WTC11 (cell line): Measurements from ENCODE around the gene GCM1.

Source experiments
- ATF1 ChIP-seq: sonication (generic); formaldehyde crosslinking; IDR thresholded peaks from 2 replicates; pipeline ENCODE4 v1.8.1; 2023; ENCODE audit warnings: mild to moderate bottlenecking, moderate library complexity, missing genetic modification reagents
- ATF2 ChIP-seq: sonication (generic); formaldehyde crosslinking; IDR thresholded peaks from 2 replicates; pipeline ENCODE4 v1.8.1; 2022; ENCODE audit warnings: low read depth, missing genetic modification reagents, borderline replicate concordance
- CBFB ChIP-seq: sonication (generic); formaldehyde crosslinking; IDR thresholded peaks from 2 replicates; pipeline ENCODE4 v1.8.1; 2022; ENCODE audit warnings: mild to moderate bottlenecking, low read depth, missing genetic modification reagents
- CREB1 ChIP-seq: sonication (generic); formaldehyde crosslinking; IDR thresholded peaks from 2 replicates; pipeline ENCODE4 v1.8.0; 2023; ENCODE audit warnings: mild to moderate bottlenecking, missing genetic modification reagents
- CTCF ChIP-seq: fragments of 200-600 bp; IDR thresholded peaks from 2 replicates; pipeline ENCODE4 v1.8.0; 2022; ENCODE audit warnings: antibody characterized with exemption
- GRHL2 ChIP-seq: fragments of 250-450 bp; sonication (Bioruptor Pico); IDR thresholded peaks from 2 replicates; pipeline ENCODE4 v1.8.0; 2022; ENCODE audit warnings: mild to moderate bottlenecking, moderate library complexity; ENCODE audit not compliant: insufficient replicate concordance, severe bottlenecking
- KAT7 ChIP-seq: sonication (generic); formaldehyde crosslinking; IDR thresholded peaks from 2 replicates; pipeline ENCODE4 v1.8.1; 2023; ENCODE audit warnings: missing genetic modification reagents, mild to moderate bottlenecking, borderline replicate concordance
- MLX ChIP-seq: sonication (generic); formaldehyde crosslinking; IDR thresholded peaks from 2 replicates; pipeline ENCODE4 v1.8.1; 2023; ENCODE audit warnings: mild to moderate bottlenecking, missing genetic modification reagents, moderate library complexity
- PREB ChIP-seq: sonication (generic); formaldehyde crosslinking; IDR thresholded peaks from 2 replicates; pipeline ENCODE4 v1.8.1; 2022; ENCODE audit warnings: mild to moderate bottlenecking, missing genetic modification reagents, moderate library complexity, borderline replicate concordance
- USF2 ChIP-seq: sonication (generic); formaldehyde crosslinking; IDR thresholded peaks from 2 replicates; pipeline ENCODE4 v1.8.1; 2023; ENCODE audit warnings: mild to moderate bottlenecking, missing genetic modification reagents, moderate library complexity

GRCh38 chr6:53172468-53172803 is 23.8 kb upstream of the GCM1 start:
- TF ChIP-seq CTCF, result no peak
- TF ChIP-seq KAT7 (CRISPR knock-in tag), result no peak
- TF ChIP-seq GRHL2, result no peak
- no peak for TF ChIP-seq PREB
- TF ChIP-seq CBFB (CRISPR knock-in tag), result no peak
- no peak for TF ChIP-seq CREB1 (CRISPR knock-in tag)
- no peak for TF ChIP-seq USF2 (CRISPR knock-in tag)
- TF ChIP-seq ATF1 (CRISPR knock-in tag), result no peak
- TF ChIP-seq MLX (CRISPR knock-in tag), result no peak
- no peak for TF ChIP-seq ATF2 (CRISPR knock-in tag)
